HG03103 (cell line): ENCODE data around the gene TSPAN9.

Experiments used
- ATAC-seq: cut with Tn5 transposase; IDR thresholded peaks from one replicate; pipeline ENCODE4 v1.9.1; 2021; ENCODE audit warnings: low read depth; ENCODE audit not compliant: unreplicated experiment

The TSPAN9 gene

GRCh38 chr12:3241621-3242020 lies 164.4 kb downstream of the TSPAN9 start:
- ATAC-seq, result no peak

- ATAC-seq, result no peak
Measured at GRCh38 chr12:3242199-3242863, 165.2 kb downstream of the TSPAN9 start.

DNA sequence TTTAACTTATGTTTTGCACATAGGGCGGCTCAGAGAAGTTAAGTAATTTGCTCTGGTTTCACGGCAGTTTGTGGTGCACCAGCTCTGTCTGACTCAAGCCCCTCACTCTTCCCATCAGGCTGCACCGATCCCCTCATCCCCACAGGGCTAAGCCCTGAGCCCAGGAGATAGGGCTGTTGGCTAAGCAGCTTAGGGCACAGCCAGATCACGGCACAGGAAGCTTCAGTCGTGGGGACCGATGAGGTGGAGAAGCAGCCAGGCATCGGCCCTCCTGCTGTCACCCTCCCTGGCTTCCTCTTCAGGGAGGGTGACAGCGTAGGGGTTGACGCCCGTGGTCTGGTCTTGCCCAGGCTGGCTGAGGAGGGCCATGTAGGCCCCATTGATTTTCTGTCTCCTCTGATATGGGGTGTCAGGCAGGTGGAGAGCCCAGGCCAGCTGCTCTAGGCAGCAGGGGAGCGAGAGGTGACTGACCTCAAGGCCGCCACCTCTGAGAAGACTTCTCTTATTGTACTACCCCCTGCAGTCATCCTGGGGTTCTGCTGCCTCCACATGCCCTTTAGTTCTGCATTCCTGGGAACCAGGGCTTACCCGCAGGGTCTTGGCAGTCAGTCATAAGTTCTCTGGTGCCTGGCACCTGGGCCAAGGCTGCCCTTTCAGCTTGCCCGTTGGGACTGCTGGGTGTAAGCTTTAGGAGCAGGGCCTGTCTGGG lies 166.4 kb downstream of the TSPAN9 start:
- ATAC-seq, result no peak

GRCh38 chr12:3244219-3244750 lies 167.1 kb downstream of the TSPAN9 start:
- no peak for ATAC-seq

DNA sequence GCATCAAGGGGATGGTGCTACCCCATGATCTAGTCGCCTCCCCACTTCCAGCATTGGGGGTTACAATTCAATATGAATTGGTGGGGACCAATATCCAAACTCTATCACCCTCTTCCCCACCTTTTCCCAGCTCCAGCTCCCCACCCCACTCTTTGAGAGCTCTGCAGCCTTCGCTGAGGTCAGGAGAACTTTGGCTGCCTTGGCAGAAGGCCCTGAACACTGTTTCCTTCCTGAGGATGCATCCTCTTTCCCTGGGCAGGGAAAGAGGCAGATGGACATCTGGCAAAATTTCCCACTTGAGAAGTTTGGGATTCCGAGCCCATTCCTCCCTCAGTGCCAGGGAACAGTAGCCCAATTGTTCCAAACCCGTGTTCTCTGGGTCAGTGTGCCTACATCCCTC lies 169.1 kb downstream of the TSPAN9 start:
- no peak for ATAC-seq

- no peak for ATAC-seq
Measured at GRCh38 chr12:3247077-3247476, 169.9 kb downstream of the TSPAN9 start.

- ATAC-seq, result no peak
Measured at GRCh38 chr12:3247629-3248161, 170.5 kb downstream of the TSPAN9 start.

DNA sequence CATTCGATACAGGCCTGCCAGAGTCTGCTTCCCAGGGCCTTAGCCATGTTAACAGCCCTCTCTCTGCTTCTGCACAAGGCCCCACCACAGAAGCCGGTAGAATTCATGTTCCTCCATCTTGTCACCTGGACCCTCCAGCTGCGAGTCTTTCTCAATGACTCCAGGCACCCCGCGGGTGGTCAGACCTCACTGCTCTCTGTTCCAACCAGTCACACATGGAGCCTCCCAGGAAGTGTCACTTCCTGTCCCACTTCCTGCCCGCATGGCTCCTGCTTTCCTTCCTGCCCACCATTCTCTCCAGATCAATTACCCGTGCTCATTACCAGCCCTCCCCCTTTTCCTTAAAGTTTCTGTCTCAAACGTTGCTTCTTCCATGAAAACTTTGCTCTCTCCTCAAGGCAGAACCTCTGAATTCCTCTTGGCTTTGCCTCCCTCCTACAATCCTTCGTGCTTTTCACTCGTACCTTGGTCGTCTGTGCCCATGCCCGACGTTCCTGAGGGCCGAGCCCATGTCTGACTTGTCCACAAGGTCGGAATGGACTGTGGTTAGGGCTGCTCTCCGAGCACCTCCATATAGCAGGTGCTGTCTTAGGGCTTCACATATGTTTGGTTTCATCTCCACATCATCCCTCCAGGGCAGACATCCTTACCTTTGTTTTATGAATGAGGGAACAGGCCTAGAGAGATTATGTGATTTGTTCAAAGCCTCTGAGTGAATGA lies 172.1 kb downstream of the TSPAN9 start:
- no peak for ATAC-seq

DNA sequence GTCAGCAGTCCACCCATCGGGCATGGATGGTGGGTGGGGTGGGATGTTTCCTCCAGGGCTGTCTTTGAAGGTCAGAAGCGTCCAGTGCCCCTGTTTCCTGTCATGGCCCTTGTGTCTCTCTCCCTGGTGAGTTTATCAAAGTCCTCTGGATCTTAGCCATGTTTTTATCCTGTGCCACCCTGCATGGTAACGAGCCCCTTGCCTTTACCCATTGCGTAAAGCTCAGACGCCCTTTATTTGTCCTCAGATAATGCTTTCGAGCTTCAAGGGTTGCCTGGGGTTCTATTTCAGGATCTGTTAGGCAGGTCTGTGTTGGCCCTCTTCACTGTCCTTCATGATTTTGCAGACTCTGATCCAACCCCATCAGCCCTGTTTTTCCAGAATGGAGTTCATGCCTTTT lies 172.9 kb downstream of the TSPAN9 start:
- ATAC-seq, result no peak

- no peak for ATAC-seq
Measured at GRCh38 chr12:3250576-3250975, 173.4 kb downstream of the TSPAN9 start.

DNA sequence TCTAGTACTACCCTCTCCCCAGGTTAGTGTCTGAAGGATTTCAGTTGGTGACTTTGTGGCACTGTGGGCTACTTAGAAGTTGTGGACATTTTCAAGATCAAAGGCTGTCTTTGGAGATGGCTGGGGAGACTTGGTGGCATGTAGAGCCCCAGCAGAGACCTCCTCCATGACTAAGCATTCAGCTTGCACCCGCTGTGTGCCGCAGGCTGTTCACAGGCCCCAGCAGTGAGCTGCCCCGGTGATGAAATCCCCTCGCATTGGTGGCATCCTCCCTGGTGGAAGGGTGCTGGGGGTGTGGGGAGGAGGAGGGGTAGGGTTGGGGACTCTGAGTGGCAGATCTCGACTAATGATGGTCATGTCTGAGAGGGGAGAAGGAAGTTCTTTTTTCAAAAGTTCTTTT lies 173.9 kb downstream of the TSPAN9 start:
- ATAC-seq, result no peak

GRCh38 chr12:3251691-3252090 lies 174.5 kb downstream of the TSPAN9 start:
- no peak for ATAC-seq

- ATAC-seq, result no peak
Measured at GRCh38 chr12:3252450-3252891, 175.3 kb downstream of the TSPAN9 start.

- ATAC-seq, result no peak
Measured at GRCh38 chr12:3253682-3254275, 176.6 kb downstream of the TSPAN9 start.

DNA sequence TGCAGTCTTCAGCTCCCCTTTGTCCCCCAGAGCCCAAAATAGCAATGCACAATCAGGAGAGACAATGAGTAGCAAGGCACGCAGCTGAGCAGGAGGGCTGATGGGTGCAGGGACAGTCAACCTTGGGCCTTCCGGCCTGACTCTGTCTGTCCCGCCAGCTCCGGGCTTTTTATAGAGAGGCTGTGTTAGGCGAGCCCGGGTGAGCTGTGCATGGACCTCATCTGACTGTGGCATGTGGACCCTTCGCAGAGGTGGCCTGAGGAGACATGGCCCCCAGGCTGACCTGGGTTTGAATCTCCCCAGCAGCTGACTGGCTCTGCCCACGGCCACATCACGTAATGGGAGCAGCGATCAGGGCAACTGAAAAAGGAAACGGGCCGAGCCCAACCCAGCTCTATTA lies 177.9 kb downstream of the TSPAN9 start:
- ATAC-seq, result no peak

DNA sequence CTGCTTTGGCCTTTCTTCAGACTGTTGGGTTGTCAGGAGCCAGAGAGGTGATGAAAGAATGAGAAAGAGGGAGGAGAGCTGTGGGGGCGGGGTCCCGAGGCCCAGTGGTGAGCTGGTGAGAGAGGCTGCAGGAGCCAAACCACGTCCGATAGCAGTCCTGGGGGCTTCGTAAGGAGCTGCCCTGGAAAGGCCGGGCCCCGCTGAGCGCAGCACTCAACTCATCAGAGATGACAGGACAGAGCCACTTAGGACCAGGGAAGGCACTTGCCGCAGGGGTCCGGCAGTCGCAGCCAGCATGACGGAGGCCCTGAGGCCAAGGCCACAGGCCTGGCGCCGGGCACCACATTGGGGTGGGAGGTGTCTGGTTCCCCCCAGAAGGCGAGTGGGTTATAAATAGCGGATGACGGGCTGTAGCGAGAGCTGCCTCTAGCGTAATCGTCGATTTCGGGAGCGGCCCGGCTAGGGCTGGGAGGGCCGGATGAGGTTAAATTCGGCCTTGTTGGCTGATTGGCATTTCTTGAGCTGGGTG lies 179.0 kb downstream of the TSPAN9 start:
- no peak for ATAC-seq

DNA sequence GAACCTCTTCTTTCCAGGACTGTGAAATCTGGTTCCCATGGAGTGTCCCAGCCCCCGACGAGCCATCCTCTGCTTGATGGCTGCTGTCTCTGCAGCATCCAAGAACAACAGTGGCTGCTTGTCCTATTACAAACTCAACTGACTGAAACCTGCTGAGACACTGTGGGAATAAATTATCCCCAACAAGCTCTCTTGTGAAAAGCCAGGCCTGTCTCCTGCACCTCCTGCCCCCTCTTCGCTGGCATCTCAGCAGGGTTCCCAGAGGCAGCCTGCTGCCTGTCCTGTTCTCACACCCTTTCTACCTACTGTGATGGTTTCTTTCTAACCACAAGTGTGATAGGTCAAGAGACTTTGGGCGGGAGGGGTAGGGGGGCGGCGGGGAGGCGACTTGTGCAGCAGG lies 180.2 kb downstream of the TSPAN9 start:
- ATAC-seq, result no peak

GRCh38 chr12:3259973-3260372 lies 182.8 kb downstream of the TSPAN9 start:
- ATAC-seq, result no peak

- ATAC-seq, result no peak
Measured at GRCh38 chr12:3261782-3262359, 184.7 kb downstream of the TSPAN9 start.

- no peak for ATAC-seq
Measured at GRCh38 chr12:3262470-3262869, 185.3 kb downstream of the TSPAN9 start.
